GM19324 (cell line): ENCODE results near the gene DCTN2.
A peak's percentile ranks its signal among the peaks of the same experiment; 100 is the strongest.
"Not testable (repeated sequence)": the region's sequence is repeated elsewhere in the genome, so short reads cannot be mapped to it uniquely, and the experiment has no call there.

ENCODE experiments used
- ATAC-seq: cut with Tn5 transposase; IDR thresholded peaks from one replicate; pipeline ENCODE4 v1.9.1; 2021; ENCODE audit warnings: mild to moderate bottlenecking, moderate library complexity; ENCODE audit not compliant: unreplicated experiment, low FRiP score

DCTN2 gene

DNA sequence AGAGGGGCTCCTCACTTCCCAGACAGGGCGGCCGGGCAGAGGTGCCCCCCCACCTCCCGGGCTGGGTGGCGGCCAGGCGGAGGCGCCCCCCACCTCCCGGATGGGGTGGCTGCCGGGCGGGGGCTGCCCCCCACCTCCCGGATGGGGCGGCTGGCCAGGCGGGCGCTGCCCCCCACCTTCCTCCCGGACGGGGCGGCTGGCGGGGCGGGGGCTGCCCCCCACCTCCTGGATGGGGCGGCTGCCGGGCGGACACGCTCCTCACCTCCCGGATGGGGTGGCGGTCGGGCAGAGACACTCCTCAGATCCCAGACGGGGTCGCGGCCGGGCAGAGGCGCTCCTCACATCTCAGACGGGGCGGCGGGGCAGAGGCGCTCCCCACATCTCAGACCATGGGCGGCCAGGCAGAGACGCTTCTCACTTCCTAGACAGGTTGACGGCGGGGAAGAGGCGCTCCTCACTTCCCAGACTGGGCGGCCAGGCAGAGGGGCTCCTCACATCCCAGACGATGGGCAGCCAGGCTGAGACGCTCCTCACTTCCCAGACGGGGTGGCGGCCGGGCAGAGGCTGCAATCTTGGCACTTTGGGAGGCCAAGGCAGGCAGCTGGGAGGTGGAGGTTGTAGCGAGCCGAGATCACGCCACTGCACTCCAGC, 51.8 kb downstream of the DCTN2 start:
- ATAC-seq, result not testable (repeated sequence)

- no peak for ATAC-seq
These were observed 55.4 kb downstream of the DCTN2 start for GRCh38 chr12:57491393-57492280.

DNA sequence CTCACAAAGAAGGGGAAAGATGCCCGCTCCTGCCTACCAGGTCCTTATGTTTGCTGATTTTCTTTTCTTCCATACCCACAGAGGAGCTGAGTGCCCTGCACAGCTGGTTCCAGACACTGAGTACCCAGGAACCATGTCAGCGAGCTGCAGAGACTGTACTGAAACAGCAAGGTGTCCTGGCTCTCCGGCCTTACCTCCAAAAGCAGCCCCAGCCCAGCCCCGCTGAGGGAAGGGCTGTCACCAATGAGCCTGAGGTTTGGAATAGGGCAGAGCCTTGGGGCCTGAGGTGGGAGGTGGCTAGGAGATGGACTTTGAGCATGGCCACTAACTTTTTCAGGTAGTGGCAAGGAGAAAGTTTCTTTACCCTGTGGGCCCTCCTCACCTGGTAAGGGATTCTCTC, 56.9 kb downstream of the DCTN2 start:
- ATAC-seq, result no peak

DNA sequence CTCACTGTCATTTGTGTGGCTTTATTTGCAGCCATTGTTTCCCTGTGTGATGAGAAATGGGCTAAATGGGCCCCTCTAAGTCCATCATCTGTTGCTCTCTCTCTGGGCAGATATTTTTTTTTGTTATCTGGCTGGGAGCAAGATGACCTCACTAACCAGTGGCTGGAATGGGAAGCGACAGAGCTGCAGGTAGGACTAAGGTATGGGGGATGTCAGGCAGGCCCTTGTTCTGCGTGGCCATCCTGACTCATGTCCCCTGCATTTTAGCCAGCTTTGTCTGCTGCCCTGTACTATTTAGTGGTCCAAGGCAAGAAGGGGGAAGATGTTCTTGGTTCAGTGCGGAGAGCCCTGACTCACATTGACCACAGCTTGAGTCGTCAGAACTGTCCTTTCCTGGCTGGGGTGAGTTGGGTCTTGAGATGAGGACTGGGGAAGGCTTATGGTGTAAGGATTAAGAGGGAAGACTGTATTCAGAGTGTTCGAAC, 57.8 kb downstream of the DCTN2 start:
- no peak for ATAC-seq

DNA sequence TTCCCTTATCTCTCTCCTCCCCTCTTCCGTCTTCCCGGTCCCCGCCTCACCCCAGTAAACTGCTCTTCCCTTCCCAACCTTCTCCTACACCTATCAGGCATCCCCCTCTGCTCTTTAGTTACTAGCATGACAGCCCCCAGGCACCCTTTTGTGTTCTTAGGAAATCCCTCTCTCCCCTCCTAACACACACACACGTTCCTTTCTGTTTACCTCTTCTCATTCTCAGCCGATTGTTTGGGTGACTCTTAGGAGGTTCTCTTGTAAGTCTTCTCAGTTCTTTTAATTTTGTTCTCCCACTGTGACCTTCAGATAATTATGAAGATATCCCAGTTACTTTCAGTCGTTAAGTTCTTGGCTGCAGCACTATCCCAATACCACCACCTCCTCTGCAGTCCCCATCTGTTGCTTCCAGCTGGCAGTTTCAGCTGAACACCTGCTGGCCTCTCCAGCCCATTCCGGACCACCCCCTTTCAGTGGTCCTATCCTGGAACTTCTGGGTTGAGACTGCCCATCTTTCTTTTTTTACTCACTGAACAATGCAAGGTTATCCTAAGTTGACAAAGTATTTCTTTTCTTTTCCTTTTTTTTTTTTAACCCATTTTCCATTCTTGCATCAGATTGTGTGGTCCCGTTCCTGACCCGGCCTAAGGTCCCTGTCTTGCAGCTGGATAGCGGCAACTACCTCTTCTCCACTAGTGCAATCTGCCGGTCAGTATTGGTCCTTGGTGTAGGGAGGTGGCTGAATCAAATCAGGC, 58.4 kb downstream of the DCTN2 start:
- no peak for ATAC-seq

GRCh38 chr12:57487597-57488401, 59.2 kb downstream of the DCTN2 start, which contains the start of gene MARS1:
MARS1 (plus strand) TSS chr12:57488068; CDS start chr12:57488091, 23 bp downstream.
- ATAC-seq, result peak; percentile 98

DNA sequence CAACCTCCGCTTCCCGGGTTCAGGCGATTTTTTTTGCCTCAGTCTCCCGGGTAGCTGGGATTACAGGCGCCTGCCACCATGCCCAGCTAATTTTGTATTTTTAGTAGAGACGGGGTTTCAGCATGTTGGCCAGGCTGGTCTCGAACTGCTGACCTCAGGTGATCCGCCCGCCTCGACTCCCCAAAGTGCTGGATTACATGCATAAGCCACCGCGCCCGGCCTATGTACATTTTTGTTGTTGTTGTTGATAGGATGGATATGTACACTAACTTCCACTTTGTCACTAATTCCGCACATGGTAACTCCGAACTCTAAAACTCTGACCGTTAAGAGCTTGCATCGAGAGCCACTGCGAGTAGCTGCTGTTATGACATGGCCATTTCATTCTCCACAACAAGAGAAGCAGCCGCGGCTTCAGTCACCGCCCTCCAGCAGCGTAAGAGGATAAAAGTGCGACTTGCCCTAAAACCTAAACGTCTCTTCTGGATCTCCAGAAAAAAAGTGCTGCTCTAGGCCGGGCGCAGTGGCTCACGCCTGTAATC, 59.9 kb downstream of the DCTN2 start:
- no peak for ATAC-seq

DNA sequence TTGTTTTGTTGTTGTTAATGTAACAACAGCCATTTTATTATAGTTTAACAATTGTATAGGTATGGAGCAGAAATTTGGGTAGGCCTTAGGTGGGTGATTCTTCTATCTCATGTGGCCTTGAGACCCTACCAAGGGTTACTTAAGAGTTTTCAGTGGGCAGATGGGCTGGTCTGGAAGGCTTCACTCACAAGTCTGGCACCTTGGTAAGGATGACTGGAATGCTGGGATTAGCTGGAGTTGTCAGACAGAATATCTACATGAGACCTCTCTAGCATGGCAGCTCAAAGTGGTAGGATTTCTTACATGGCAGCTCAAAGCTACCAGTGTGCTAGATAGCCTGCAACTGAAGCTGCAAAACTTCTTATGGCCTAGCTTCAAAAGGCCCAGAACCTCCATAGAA, 61.3 kb downstream of the DCTN2 start:
- no peak for ATAC-seq

- ATAC-seq, result no peak
These were observed 63.5 kb downstream of the DCTN2 start for GRCh38 chr12:57483466-57483865.

- ATAC-seq, result no peak
These were observed 65.3 kb downstream of the DCTN2 start for GRCh38 chr12:57481671-57482070.
